Uterus (tissue), 2 donors: Measurements from ENCODE around the gene SCAPER.

ENCODE experiments used
- CTCF ChIP-seq, 4 experiments: fragments of 200-600 bp in 2 of 4; fragments of 450-650 bp in 2 of 4; sonication (generic) in 2 of 4; IDR thresholded peaks; one replicate each; pipeline ENCODE4 v1.5.1; 2016 to 2019; ENCODE audit warnings: antibody characterized with exemption in 4 of 4, mild to moderate bottlenecking in 2 of 4, moderate library complexity in 1 of 4
- POLR2A ChIP-seq, 2 donors: fragments of 450-650 bp; IDR thresholded peaks; one replicate each; pipeline ENCODE4 v1.6.1; 2016; ENCODE audit warnings: antibody characterized with exemption in 2 of 2, mild to moderate bottlenecking in 1 of 2, moderate library complexity in 1 of 2

DNA sequence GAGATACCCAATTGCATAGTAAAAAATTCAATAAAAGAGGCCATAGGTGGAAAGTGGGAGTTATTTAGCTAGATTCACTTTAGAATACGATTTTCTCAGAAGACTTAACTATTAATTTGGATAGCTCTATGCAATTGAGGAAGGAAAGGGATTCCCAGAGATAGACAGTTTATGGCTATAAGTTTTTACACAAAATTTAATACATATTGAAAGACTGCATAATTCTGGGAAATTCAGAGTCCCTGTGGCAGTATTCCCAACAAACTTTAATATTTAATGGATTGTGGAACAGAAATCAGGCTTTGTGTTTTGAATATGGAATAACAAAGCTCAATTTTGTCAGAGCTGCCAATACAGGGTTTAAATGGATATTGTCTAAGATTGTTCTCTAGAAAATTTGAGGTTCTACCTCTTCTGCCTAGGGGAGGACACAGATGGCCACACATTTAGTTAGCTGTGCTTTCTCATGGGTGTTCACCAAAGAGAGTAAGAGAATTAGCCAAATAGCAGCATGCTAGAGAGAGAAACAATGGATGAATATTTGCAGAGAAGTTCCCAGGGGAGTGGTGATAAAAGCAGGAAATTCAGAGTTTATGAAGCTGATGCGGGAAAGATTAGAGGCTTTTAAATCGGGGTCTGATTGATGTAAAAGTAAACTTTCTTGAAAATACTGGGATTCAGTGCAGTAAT is 560.1 kb downstream of the SCAPER start:
- TF ChIP-seq CTCF (IDR thresholded peaks at IDR 0.05) (no peak), POLR2A (IDR thresholded peaks at IDR 0.05) (no peak)
